Measurements from ENCODE around the gene IFNAR1. TPM values are rescaled to one million over a fixed set of nuclear protein-coding genes. Genes with fewer than 3 reads are reported as not detected.

The IFNAR1 gene
- total and polyA plus RNA-seq, 2 donors (not counting 1 experiment from before 2014, with no cell fraction given), result 17.5 to 23.1 TPM

- no peak for DNase-seq (ENCODE audit: low read depth in 2 of 2)
- Histone ChIP-seq H3K4me2 (ENCODE audit: extremely low read depth, insufficient read depth, low read length) (no peak overlapping the region), H3K4me1 (ENCODE audit: control insufficient read depth, extremely low read depth, insufficient read depth, low read length) (no peaks in the 10 kb centered on the region), H3K36me3 (ENCODE audit: control insufficient read depth, insufficient read depth, low read length) (no peaks in the 10 kb centered on the region), H3K79me2 (ENCODE audit: control insufficient read depth, insufficient read depth, low read length) (peaks cover 17% of the 10 kb centered on the region), H3K9ac (ENCODE audit: insufficient read depth, low read length) (no peak overlapping the region), H3K4me3 (replicated peaks in 1 of 4; ENCODE audit: control extremely low read depth in 1 of 4, insufficient read depth in 1 of 4, low read depth in 3 of 4, low read length in 4 of 4) (no peak overlapping the region), H3K9me3 (ENCODE audit: control insufficient read depth, insufficient read depth, low read depth, low read length) (no peaks in the 10 kb centered on the region), H4K20me1 (ENCODE audit: control insufficient read depth, extremely low read depth, insufficient read depth, low read length) (no peaks in the 10 kb centered on the region), H2AFZ (ENCODE audit: low read length) (no peak overlapping the region), H3K27ac (ENCODE audit: insufficient read depth, low read length) (no peak overlapping the region), H3K27me3 (ENCODE audit: control insufficient read depth, insufficient read depth, low read length) (no peaks in the 10 kb centered on the region)
- TF ChIP-seq EZH2 (IDR thresholded peaks at IDR 0.05; ENCODE audit: low read length, missing control alignments) (no peak), CTCF (conservative IDR thresholded peaks at IDR 0.05 in 1 of 2, IDR thresholded peaks at IDR 0.05 in 1 of 2; ENCODE audit: low read depth in 1 of 2, low read length in 2 of 2) (no peak)
Observed at GRCh38 chr21:33334191-33334590, 9.4 kb downstream of the IFNAR1 start.

- Histone ChIP-seq H3K9me3 (ENCODE audit: control insufficient read depth, insufficient read depth, low read depth, low read length) (no peaks in the 10 kb centered on the region), H2AFZ (ENCODE audit: low read length) (no peak overlapping the region), H4K20me1 (ENCODE audit: control insufficient read depth, extremely low read depth, insufficient read depth, low read length) (no peaks in the 10 kb centered on the region), H3K79me2 (ENCODE audit: control insufficient read depth, insufficient read depth, low read length) (peaks cover 16% of the 10 kb centered on the region), H3K4me2 (ENCODE audit: extremely low read depth, insufficient read depth, low read length) (no peak overlapping the region), H3K27me3 (ENCODE audit: control insufficient read depth, insufficient read depth, low read length) (no peaks in the 10 kb centered on the region), H3K9ac (ENCODE audit: insufficient read depth, low read length) (no peak overlapping the region), H3K27ac (ENCODE audit: insufficient read depth, low read length) (no peak overlapping the region), H3K36me3 (ENCODE audit: control insufficient read depth, insufficient read depth, low read length) (no peaks in the 10 kb centered on the region), H3K4me3 (replicated peaks in 1 of 4; ENCODE audit: control extremely low read depth in 1 of 4, insufficient read depth in 1 of 4, low read depth in 3 of 4, low read length in 4 of 4) (no peak overlapping the region), H3K4me1 (ENCODE audit: control insufficient read depth, extremely low read depth, insufficient read depth, low read length) (no peaks in the 10 kb centered on the region)
- DNase-seq (ENCODE audit: low read depth in 2 of 2), result no peak
- no peak for TF ChIP-seq CTCF (conservative IDR thresholded peaks at IDR 0.05 in 1 of 2, IDR thresholded peaks at IDR 0.05 in 1 of 2; ENCODE audit: low read depth in 1 of 2, low read length in 2 of 2)
Observed at GRCh38 chr21:33334824-33335223, 10.1 kb downstream of the IFNAR1 start.

- H2AFZ ChIP-seq (ENCODE audit: low read length), result no peak overlapping the region
- H3K27ac ChIP-seq (ENCODE audit: insufficient read depth, low read length), result no peak overlapping the region
- H3K9me3 ChIP-seq (ENCODE audit: control insufficient read depth, insufficient read depth, low read depth, low read length), result no peaks in the 10 kb centered on the region
- peaks cover 4% of the 10 kb centered on the region for H3K79me2 ChIP-seq (ENCODE audit: control insufficient read depth, insufficient read depth, low read length)
- no peak overlapping the region for H3K4me2 ChIP-seq (ENCODE audit: extremely low read depth, insufficient read depth, low read length)
- TF ChIP-seq EZH2 (IDR thresholded peaks at IDR 0.05; ENCODE audit: low read length, missing control alignments) (no peak), CTCF (conservative IDR thresholded peaks at IDR 0.05 in 1 of 2, IDR thresholded peaks at IDR 0.05 in 1 of 2; ENCODE audit: low read depth in 1 of 2, low read length in 2 of 2) (no peak)
- H3K27me3 ChIP-seq (ENCODE audit: control insufficient read depth, insufficient read depth, low read length), result no peaks in the 10 kb centered on the region
- no peaks in the 10 kb centered on the region for H4K20me1 ChIP-seq (ENCODE audit: control insufficient read depth, extremely low read depth, insufficient read depth, low read length)
- H3K4me1 ChIP-seq (ENCODE audit: control insufficient read depth, extremely low read depth, insufficient read depth, low read length), result no peaks in the 10 kb centered on the region
- H3K9ac ChIP-seq (ENCODE audit: insufficient read depth, low read length), result no peak overlapping the region
- no peak for DNase-seq (ENCODE audit: low read depth in 2 of 2)
- no peaks in the 10 kb centered on the region for H3K36me3 ChIP-seq (ENCODE audit: control insufficient read depth, insufficient read depth, low read length)
- H3K4me3 ChIP-seq (replicated peaks in 1 of 4; ENCODE audit: control extremely low read depth in 1 of 4, insufficient read depth in 1 of 4, low read depth in 3 of 4, low read length in 4 of 4), result no peak overlapping the region
Observed at GRCh38 chr21:33339135-33339534, 14.4 kb downstream of the IFNAR1 start.

Measured in fibroblast of lung (primary cell).